T-helper 17 cell (primary cell): ENCODE measurements around the gene SKAP2. TPM values are rescaled to one million over a fixed set of nuclear protein-coding genes. Genes with fewer than 3 reads are reported as not detected.

Experiments
- ATAC-seq: fragments of 150-1000 bp; cut with Tn5 transposase; 2 replicates; pipeline ENCODE4 v1.10.0; 2021; ENCODE audit warnings: mild to moderate bottlenecking, moderate library complexity
- DNase-seq, 3 donors: peaks; one replicate each; pipeline versions ENCODE4 v3.0.0 to v3.0.0-alpha.2; 2020 to 2021
- H3K9me3 ChIP-seq: one replicate; pipeline ENCODE4 v1.7.0; 2013; ENCODE audit warnings: low read length, mild to moderate bottlenecking; ENCODE audit not compliant: control insufficient read depth, poor library complexity, severe bottlenecking
- H3K27ac Mint-ChIP-seq: one replicate; pipeline ENCODE4 v1.8.0; 2022; ENCODE audit warnings: mild to moderate bottlenecking, moderate library complexity, mixed read lengths
- H3K27me3 Mint-ChIP-seq: one replicate; pipeline ENCODE4 v1.8.0; 2022; ENCODE audit warnings: mixed read lengths
- H3K36me3 Mint-ChIP-seq: one replicate; pipeline ENCODE4 v1.8.0; 2022; ENCODE audit warnings: low read depth, mixed read lengths
- H3K4me1 Mint-ChIP-seq: one replicate; pipeline ENCODE4 v1.8.0; 2022; ENCODE audit warnings: mild to moderate bottlenecking, mixed read lengths
- H3K4me3 Mint-ChIP-seq: one replicate; pipeline ENCODE4 v1.8.0; 2022; ENCODE audit warnings: mild to moderate bottlenecking, moderate library complexity, mixed read lengths
- total RNA-seq, 4 donors: library from RNA in 2 of 4; stranded (reverse) in 2 of 4; gene quantifications; one replicate each; pipeline ENCODE4 v1.2.3 and lab custom pipeline; 2022 to 2026

The SKAP2 gene
- total RNA-seq, 2 donors from 2014 or later: 5.6 to 13.7 TPM

GRCh38 chr7:26784118-26784517 is 80.3 kb downstream of the SKAP2 start:
- Mint-ChIP-seq H3K27ac (no peak overlapping the region), H3K27me3 (no peaks in the 10 kb centered on the region), H3K4me1 (no peaks in the 10 kb centered on the region), H3K4me3 (no peak overlapping the region), H3K36me3 (peaks cover 3% of the 10 kb centered on the region)
- DNase-seq: no peak
- H3K9me3 ChIP-seq: no peaks in the 10 kb centered on the region
- ATAC-seq: no peak

- H3K36me3 Mint-ChIP-seq: peaks cover 3% of the 10 kb centered on the region
- ATAC-seq (no peak), DNase-seq (no peak)
- H3K4me3 Mint-ChIP-seq: no peak overlapping the region
- H3K27ac Mint-ChIP-seq: no peak overlapping the region
- no peaks in the 10 kb centered on the region for H3K9me3 ChIP-seq
- no peaks in the 10 kb centered on the region for H3K4me1 Mint-ChIP-seq
- H3K27me3 Mint-ChIP-seq: no peaks in the 10 kb centered on the region
These were observed 81.9 kb downstream of the SKAP2 start for GRCh38 chr7:26782501-26782900.

DNA sequence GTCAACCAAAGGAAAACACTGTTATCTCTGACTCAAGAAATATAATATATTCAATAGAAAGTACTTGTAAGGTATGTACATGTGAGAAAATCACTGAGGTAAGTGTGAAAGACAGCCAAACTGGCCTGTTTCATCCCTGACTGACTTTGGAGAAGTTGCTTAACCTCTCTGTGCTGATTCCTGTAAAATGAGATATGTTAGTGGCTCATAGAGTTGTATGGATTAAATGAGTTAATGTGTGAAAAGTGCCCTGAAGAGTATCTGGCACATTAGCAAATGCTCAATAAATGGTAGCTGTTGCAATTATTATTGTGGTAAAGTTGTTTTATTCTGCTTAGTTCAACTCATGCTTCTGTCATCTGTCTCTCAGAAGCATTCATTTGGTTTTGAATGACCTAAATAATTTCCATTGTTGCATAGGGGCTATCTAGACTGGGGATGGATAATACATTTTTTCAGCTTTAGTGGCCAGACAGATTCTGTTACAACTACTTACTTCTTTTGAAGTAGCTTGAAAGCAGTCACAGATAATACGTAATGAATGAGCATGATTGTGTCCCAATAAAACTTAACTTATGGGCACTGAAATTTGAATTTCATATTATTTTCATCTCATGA is 84.3 kb downstream of the SKAP2 start:
- ATAC-seq: no peak
- no peak overlapping the region for H3K4me3 Mint-ChIP-seq
- H3K4me1 Mint-ChIP-seq: no peaks in the 10 kb centered on the region
- H3K27me3 Mint-ChIP-seq: no peaks in the 10 kb centered on the region
- H3K9me3 ChIP-seq: no peaks in the 10 kb centered on the region
- H3K36me3 Mint-ChIP-seq: peaks cover 3% of the 10 kb centered on the region
- H3K27ac Mint-ChIP-seq: no peak overlapping the region
- DNase-seq: no peak

- no peak overlapping the region for H3K4me3 Mint-ChIP-seq
- ATAC-seq (no peak), DNase-seq (no peak)
- H3K27ac Mint-ChIP-seq: no peak overlapping the region
- H3K9me3 ChIP-seq: no peaks in the 10 kb centered on the region
- H3K27me3 Mint-ChIP-seq: no peaks in the 10 kb centered on the region
- H3K36me3 Mint-ChIP-seq: peaks cover 3% of the 10 kb centered on the region
- H3K4me1 Mint-ChIP-seq: no peaks in the 10 kb centered on the region
These were observed 87.0 kb downstream of the SKAP2 start for GRCh38 chr7:26777385-26777784.

GRCh38 chr7:26760501-26760900 is 103.9 kb downstream of the SKAP2 start:
- Mint-ChIP-seq H3K27ac (no peak overlapping the region), H3K27me3 (no peaks in the 10 kb centered on the region), H3K4me1 (no peaks in the 10 kb centered on the region), H3K4me3 (no peak overlapping the region), H3K36me3 (no peaks in the 10 kb centered on the region)
- H3K9me3 ChIP-seq: no peaks in the 10 kb centered on the region
- ATAC-seq (no peak), DNase-seq (no peak)

DNA sequence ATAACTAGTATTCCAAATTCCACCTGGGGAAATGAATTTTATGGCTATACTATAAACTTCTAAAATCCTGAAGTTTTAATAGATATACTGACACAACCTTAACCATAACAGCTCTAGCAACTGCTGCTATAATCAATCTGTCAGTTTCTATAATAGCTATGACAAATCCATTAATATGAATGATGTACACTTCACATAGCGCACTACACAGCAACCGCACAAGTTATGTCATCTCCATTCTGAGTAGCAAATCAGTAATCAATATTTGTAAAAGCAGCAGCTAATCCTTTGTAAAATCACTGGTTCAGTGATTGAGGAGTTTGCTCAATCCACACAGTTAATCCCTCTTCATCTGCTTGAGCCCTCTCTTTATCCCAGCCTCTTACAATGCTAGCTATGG is 105.3 kb downstream of the SKAP2 start:
- no peak overlapping the region for H3K4me3 Mint-ChIP-seq
- no peaks in the 10 kb centered on the region for H3K9me3 ChIP-seq
- no peaks in the 10 kb centered on the region for H3K4me1 Mint-ChIP-seq
- H3K27me3 Mint-ChIP-seq: peaks cover 1% of the 10 kb centered on the region
- no peaks in the 10 kb centered on the region for H3K36me3 Mint-ChIP-seq
- DNase-seq: no peak
- no peak for ATAC-seq
- H3K27ac Mint-ChIP-seq: no peak overlapping the region

DNA sequence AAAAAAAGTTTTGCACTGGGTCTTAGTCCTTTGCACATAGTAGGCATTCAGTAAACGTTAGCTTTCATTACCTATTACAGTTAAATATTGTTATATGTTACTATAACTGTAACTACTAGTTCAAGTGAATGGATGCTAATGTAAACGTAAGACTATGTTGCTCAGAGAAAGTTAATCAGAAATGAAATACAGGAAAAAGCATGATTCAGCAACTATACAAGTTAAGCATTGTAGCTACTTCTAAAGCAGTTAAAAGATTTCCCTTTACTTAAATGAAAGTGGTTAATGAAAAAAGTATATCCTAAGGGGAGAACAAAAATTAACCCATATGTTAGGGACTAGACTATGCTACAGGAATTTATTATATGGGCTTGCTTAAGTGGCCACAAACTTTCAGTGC is 121.2 kb downstream of the SKAP2 start:
- H3K4me3 Mint-ChIP-seq: no peak overlapping the region
- H3K36me3 Mint-ChIP-seq: no peaks in the 10 kb centered on the region
- no peak overlapping the region for H3K27ac Mint-ChIP-seq

GRCh38 chr7:26735976-26736600 is 128.3 kb downstream of the SKAP2 start:
- Mint-ChIP-seq H3K36me3 (peaks cover 10% of the 10 kb centered on the region), H3K4me3 (no peak overlapping the region), H3K27me3 (peaks cover 6% of the 10 kb centered on the region), H3K27ac (no peak overlapping the region), H3K4me1 (no peaks in the 10 kb centered on the region)
- H3K9me3 ChIP-seq: no peaks in the 10 kb centered on the region
- no peak for DNase-seq
- no peak for ATAC-seq

More for the DNA sequence above, 121.2 kb downstream of the SKAP2 start:
- Mint-ChIP-seq H3K27me3 (peaks cover 6% of the 10 kb centered on the region), H3K4me1 (no peaks in the 10 kb centered on the region)
- DNase-seq (no peak), ATAC-seq (no peak)
- H3K9me3 ChIP-seq: no peaks in the 10 kb centered on the region

GRCh38 chr7:26729150-26729775 is 135.1 kb downstream of the SKAP2 start:
- Mint-ChIP-seq H3K36me3 (peaks cover 6% of the 10 kb centered on the region), H3K27me3 (peaks cover 13% of the 10 kb centered on the region), H3K27ac (no peak overlapping the region), H3K4me1 (peaks cover 7% of the 10 kb centered on the region), H3K4me3 (no peak overlapping the region)
- no peak for ATAC-seq
- DNase-seq: no peak
- no peaks in the 10 kb centered on the region for H3K9me3 ChIP-seq

- DNase-seq (no peak), ATAC-seq (no peak)
- H3K27me3 Mint-ChIP-seq: peaks cover 14% of the 10 kb centered on the region
- H3K36me3 Mint-ChIP-seq: no peaks in the 10 kb centered on the region
- no peak overlapping the region for H3K27ac Mint-ChIP-seq
- no peaks in the 10 kb centered on the region for H3K9me3 ChIP-seq
- H3K4me1 Mint-ChIP-seq: peaks cover 7% of the 10 kb centered on the region
- H3K4me3 Mint-ChIP-seq: no peak overlapping the region
These were observed 138.3 kb downstream of the SKAP2 start for GRCh38 chr7:26726051-26726450.

DNA sequence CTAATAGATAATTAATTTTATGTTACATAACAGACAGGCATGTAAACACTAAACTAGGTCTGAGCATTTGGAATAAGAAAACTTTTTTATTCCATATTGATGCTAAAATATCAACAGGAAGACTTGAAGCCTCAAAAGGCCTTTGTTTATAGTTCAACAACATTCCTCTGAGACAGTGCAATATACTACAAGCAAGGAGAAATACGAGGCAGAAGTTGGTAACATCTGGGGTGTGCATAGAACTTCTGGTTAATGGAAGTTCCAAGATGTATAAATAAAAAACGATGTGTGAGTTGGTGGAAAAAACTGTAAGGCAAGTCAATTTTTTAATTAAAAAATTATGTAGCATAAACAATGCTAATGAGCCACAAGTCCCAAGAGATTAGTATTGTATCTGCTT is 139.6 kb downstream of the SKAP2 start:
- no peaks in the 10 kb centered on the region for H3K36me3 Mint-ChIP-seq
- no peaks in the 10 kb centered on the region for H3K9me3 ChIP-seq
- H3K27me3 Mint-ChIP-seq: peaks cover 14% of the 10 kb centered on the region
- H3K4me3 Mint-ChIP-seq: no peak overlapping the region
- peaks cover 7% of the 10 kb centered on the region for H3K4me1 Mint-ChIP-seq
- DNase-seq: no peak
- ATAC-seq: no peak
- H3K27ac Mint-ChIP-seq: no peak overlapping the region

DNA sequence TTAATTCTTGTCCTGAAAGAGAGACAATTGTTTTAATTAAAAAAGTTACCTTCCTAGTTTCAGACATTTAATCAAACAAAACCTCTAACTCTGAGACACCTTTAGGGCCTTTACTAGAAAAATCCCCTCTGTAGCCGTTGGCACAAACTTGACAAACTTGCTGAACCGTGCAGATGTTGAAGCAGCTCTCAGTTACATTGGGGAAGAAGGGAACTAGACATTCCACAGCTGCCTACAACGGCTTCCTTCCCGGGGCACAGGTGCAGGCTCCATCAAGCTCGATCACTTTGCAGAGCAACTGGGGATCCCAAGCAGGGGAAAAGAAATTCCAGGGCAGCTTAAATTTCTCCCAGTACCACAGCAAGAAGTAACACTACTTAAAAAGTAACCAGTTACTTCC is 141.3 kb downstream of the SKAP2 start:
- H3K36me3 Mint-ChIP-seq: peaks cover under 1% of the 10 kb centered on the region
- H3K27me3 Mint-ChIP-seq: peaks cover 14% of the 10 kb centered on the region
- no peak for ATAC-seq

GRCh38 chr7:26721450-26721849 is 142.9 kb downstream of the SKAP2 start:
- ATAC-seq: no peak
- no peak overlapping the region for H3K27ac Mint-ChIP-seq

More for the DNA sequence above, 141.3 kb downstream of the SKAP2 start:
- H3K9me3 ChIP-seq: no peaks in the 10 kb centered on the region
- DNase-seq: no peak
- Mint-ChIP-seq H3K4me1 (peaks cover 4% of the 10 kb centered on the region), H3K27ac (no peak overlapping the region), H3K4me3 (no peak overlapping the region)

GRCh38 chr7:26718063-26718462 is 146.3 kb downstream of the SKAP2 start:
- H3K36me3 Mint-ChIP-seq: peaks cover 3% of the 10 kb centered on the region
- ATAC-seq (no peak), DNase-seq (no peak)
- H3K27ac Mint-ChIP-seq: no peak overlapping the region
- no peaks in the 10 kb centered on the region for H3K4me1 Mint-ChIP-seq
- peaks cover 15% of the 10 kb centered on the region for H3K27me3 Mint-ChIP-seq
- H3K4me3 Mint-ChIP-seq: no peak overlapping the region
- no peaks in the 10 kb centered on the region for H3K9me3 ChIP-seq

More at GRCh38 chr7:26721450-26721849, 142.9 kb downstream of the SKAP2 start:
- H3K36me3 Mint-ChIP-seq: peaks cover 3% of the 10 kb centered on the region
- DNase-seq: no peak
- H3K4me3 Mint-ChIP-seq: no peak overlapping the region
- H3K27me3 Mint-ChIP-seq: peaks cover 15% of the 10 kb centered on the region
- no peaks in the 10 kb centered on the region for H3K9me3 ChIP-seq
- H3K4me1 Mint-ChIP-seq: no peaks in the 10 kb centered on the region
